Activated CD4-positive, alpha-beta T cell treated with anti-CD3 and anti-CD28 coated beads, Interleukin-2, amount 50 U/mL, for 24 hours (primary cell): ENCODE results near the gene UQCR11.
A peak's percentile ranks its signal among the peaks of the same experiment; 100 is the strongest.
"Not testable (repeated sequence)": the region's sequence is repeated elsewhere in the genome, so short reads cannot be mapped to it uniquely, and the experiment has no call there.

Source experiments
- DNase-seq, 2 donors: peaks; one replicate each; pipeline ENCODE4 v3.0.0-alpha.2; 2020; ENCODE audit warnings: low read depth in 1 of 2, low spot score in 1 of 2

The UQCR11 gene

GRCh38 chr19:1605236-1606137 is at the start of gene UQCR11:
TSS of gene UQCR11 (minus strand) at chr19:1605462. CDS start at chr19:1605409, 53 bp downstream.
- peak; percentile 81 to 91 for DNase-seq

GRCh38 chr19:1654178-1654792 is 49.0 kb upstream of the UQCR11 start:
- no peak for DNase-seq

- no peak for DNase-seq
These were observed 48.0 kb upstream of the UQCR11 start for GRCh38 chr19:1653300-1653628.

- DNase-seq, result peak; percentile 97 to 98
These were observed 47.4 kb upstream of the UQCR11 start, which contains the start of gene TCF3 for GRCh38 chr19:1652471-1653299. TSS of gene TCF3 (minus strand) at chr19:1652615. CDS start at chr19:1650248, 2,367 bp downstream.

- no peak for DNase-seq
These were observed 46.5 kb upstream of the UQCR11 start for GRCh38 chr19:1651568-1652291.

GRCh38 chr19:1650650-1651567 is 45.6 kb upstream of the UQCR11 start:
- peak; percentile 37 to 48 for DNase-seq

GRCh38 chr19:1649706-1650649 is 44.7 kb upstream of the UQCR11 start:
- DNase-seq, result no peak

- DNase-seq, result no peak
These were observed 43.8 kb upstream of the UQCR11 start for GRCh38 chr19:1648920-1649541.

GRCh38 chr19:1648459-1648849 is 43.2 kb upstream of the UQCR11 start:
- DNase-seq, result no peak

- no peak for DNase-seq
These were observed 42.5 kb upstream of the UQCR11 start for GRCh38 chr19:1647501-1648458.

- DNase-seq, result no peak
These were observed 41.6 kb upstream of the UQCR11 start for GRCh38 chr19:1646659-1647453.

- no peak for DNase-seq
These were observed 40.9 kb upstream of the UQCR11 start for GRCh38 chr19:1646149-1646548.

GRCh38 chr19:1645299-1645698 is 40.0 kb upstream of the UQCR11 start:
- DNase-seq, result no peak

GRCh38 chr19:1644070-1644469 is 38.8 kb upstream of the UQCR11 start:
- no peak for DNase-seq

GRCh38 chr19:1640893-1641448 is 35.7 kb upstream of the UQCR11 start:
- not testable (repeated sequence) for DNase-seq
